KOPT-K1 (cell line): ENCODE measurements around the gene CDH22.

Experiments
- H3K27ac ChIP-seq: fragments of 200-600 bp; sonication (generic); 2 replicates; pipeline ENCODE4 v1.5.1; 2016; ENCODE audit warnings: antibody characterized with exemption, mild to moderate bottlenecking, low read depth, low read length; ENCODE audit not compliant: poor library complexity, severe bottlenecking
- H3K36me3 ChIP-seq: fragments of 200-600 bp; sonication (generic); 2 replicates; pipeline ENCODE4 v1.5.1; 2017; ENCODE audit warnings: antibody characterized with exemption, mild to moderate bottlenecking, low read length, moderate library complexity; ENCODE audit not compliant: insufficient read depth
- H3K9me3 ChIP-seq: fragments of 200-600 bp; sonication (generic); 2 replicates; pipeline ENCODE4 v1.5.1; 2017; ENCODE audit warnings: antibody characterized with exemption, low read length, mild to moderate bottlenecking; ENCODE audit not compliant: insufficient read depth, poor library complexity, severe bottlenecking

Gene CDH22

DNA sequence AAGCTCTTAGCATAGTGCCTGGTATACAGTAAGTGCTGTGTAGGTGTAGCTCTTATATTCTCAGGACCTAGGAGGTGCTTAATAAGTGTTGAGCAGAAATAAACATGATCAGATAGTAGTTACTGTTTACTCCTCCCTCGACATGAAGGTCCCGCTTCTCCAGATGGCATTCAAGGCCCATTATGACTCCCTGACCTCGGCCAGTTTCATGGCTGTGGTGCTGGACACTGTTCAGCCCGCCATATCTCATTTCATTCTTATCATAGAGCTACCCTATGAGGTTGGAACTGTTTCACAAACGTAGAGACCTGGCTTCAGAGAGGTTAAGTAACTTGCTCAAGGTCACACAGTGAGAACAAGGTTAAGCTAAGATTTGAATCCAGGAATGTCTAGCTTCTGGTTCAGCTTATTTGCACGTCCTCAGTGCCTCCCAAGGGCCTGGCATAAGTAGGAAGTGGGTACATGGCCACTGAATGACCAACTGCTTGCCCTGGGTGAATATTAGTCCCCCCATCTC is 151.2 kb downstream of the CDH22 start:
- H3K27ac ChIP-seq, result no peak overlapping the region
- H3K36me3 ChIP-seq, result no peaks in the 10 kb centered on the region
- no peaks in the 10 kb centered on the region for H3K9me3 ChIP-seq

DNA sequence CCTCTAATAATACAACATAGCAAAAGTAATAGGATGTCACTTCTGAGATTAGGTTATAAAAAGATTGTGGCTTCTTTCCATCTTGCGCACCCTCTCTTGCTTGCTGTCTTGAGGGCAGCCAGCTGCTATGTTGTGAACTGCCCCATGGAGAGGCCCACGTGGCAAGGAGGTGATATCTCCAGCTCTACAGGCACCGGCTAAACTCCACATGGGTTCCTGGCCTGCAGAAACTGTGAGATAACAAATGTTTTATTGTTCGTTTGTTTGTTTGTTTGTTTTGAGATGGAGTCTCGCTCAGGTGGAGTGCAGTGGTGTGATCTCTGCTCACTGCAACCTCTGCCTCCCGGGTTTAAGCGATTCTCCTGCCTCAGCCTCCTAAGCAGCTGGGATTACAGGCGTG is 152.2 kb downstream of the CDH22 start:
- no peaks in the 10 kb centered on the region for H3K9me3 ChIP-seq
- no peak overlapping the region for H3K27ac ChIP-seq
- no peaks in the 10 kb centered on the region for H3K36me3 ChIP-seq

DNA sequence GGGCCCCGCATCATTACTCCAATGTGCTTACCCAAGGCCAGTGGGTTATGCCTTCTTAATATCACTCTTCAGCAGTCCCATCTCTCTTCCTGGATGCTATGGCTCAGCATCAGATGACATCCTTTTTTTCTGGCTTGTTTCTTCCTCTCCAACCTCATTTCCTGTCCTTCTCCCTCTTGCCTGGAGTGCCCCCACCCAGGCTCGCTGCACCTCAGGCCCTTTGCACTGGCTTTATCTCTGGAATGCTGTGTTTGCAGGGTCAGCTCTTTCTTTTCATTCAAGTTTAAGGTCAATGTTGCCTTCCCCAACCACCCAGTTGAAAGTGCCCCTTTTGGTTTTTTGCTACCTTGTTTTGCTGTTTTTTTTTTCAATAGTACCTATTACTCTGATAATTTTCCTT is 153.5 kb downstream of the CDH22 start:
- Histone ChIP-seq H3K27ac (no peak overlapping the region), H3K36me3 (no peaks in the 10 kb centered on the region), H3K9me3 (no peaks in the 10 kb centered on the region)

DNA sequence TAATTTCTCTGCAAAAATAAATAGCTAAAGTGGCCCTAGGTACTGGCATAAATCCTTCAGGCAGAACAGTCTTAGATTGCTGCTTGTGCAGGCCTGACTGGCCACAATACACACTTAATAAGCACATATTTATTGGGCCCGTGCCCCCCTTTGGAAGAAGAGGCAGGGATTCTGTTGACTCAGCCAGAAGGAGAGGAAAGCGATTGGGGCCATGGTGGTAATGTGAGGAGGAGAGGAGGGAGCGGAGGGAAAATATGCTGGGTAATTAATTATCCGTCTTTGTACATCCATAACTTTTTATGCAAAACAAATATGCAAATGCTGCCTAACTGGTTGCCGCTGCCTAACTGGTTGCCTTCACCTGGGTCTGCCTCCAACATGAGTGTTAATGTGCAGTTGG is 154.0 kb downstream of the CDH22 start:
- Histone ChIP-seq H3K9me3 (no peaks in the 10 kb centered on the region), H3K27ac (no peak overlapping the region), H3K36me3 (no peaks in the 10 kb centered on the region)

DNA sequence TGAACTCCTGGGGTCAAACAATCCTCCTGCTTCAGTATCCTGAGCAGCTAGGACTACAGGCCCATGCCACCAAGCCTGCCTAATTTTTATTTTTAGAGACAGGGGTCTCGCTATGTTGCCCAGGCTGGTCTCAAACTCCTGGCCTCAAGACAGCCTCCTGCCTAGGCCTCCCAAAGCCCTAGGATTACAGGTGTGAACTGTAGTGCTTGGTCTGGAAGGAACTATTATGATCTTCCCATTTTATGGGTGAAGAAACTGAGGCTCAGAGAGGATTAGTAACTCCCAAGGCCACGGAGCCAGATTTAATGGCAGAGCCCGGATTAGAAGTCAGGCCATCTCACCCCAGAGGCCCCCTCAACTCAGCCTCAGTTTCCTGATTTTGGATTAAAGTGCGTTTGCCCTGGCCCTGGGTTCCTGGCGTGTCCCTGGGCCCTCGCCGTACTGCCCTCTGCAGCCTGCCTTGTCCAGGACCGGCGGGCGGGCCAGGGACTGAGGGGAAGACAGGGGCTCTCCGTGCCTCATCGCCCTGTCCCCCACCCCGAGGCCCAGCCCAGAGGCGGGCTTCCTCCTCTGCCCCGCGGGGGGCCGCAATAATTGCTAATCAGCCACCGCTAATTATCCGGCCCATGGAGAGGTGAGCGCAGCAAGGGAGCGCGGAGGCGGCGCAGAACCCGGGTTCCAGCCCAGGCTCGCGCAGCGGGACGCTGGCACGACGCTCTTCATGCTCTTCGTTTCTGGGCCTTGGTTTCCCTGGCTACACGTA is 155.3 kb downstream of the CDH22 start:
- no peaks in the 10 kb centered on the region for H3K9me3 ChIP-seq
- H3K36me3 ChIP-seq, result no peaks in the 10 kb centered on the region
- no peak overlapping the region for H3K27ac ChIP-seq

GRCh38 chr20:46151936-46152335 is 156.4 kb downstream of the CDH22 start:
- H3K36me3 ChIP-seq, result no peaks in the 10 kb centered on the region
- H3K9me3 ChIP-seq, result no peaks in the 10 kb centered on the region
- no peak overlapping the region for H3K27ac ChIP-seq

DNA sequence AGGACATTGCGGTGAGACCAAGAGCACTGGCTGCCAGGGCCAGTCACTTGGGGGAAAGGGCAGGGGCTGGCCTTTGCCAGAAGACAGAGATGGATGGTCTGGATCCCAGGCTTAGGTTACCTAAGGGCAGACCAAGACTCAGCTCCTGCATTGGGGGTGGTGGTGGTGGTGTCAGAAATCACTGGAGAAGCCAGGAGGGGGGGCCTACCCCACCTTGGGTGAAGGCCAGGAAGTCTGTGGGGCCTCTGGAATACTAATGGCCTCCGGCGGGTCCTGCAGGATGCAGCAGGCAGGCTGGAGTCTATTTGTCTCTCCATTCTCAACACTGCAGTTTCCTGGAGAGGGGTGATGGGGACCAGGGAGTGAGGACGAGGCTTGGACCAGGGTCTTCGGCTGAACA is 157.4 kb downstream of the CDH22 start:
- no peaks in the 10 kb centered on the region for H3K9me3 ChIP-seq

GRCh38 chr20:46148313-46149208 is 159.7 kb downstream of the CDH22 start:
- H3K27ac ChIP-seq, result no peak overlapping the region
- H3K36me3 ChIP-seq, result no peaks in the 10 kb centered on the region
- no peaks in the 10 kb centered on the region for H3K9me3 ChIP-seq

More for the DNA sequence above, 157.4 kb downstream of the CDH22 start:
- Histone ChIP-seq H3K27ac (no peak overlapping the region), H3K36me3 (no peaks in the 10 kb centered on the region)

DNA sequence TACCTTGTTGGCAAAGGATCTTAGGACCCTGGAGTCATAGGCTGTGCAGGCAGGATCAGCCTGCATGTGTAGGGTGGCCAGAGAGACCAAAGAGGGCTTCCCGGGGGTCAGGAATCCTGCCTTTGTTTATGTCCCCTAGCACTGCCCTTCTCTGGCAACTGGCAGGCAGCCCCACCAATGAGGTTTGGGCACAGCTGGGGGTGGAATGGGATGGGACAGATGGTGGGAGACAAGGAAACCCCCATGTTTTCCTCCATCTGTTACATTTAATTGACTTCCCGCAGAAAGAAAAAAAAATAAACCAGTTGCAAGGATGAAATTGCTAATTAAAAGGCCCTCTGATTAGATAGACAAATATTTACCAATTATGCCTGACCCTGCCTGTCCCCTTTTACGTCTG is 162.6 kb downstream of the CDH22 start:
- no peak overlapping the region for H3K27ac ChIP-seq
- no peaks in the 10 kb centered on the region for H3K36me3 ChIP-seq
- H3K9me3 ChIP-seq, result no peaks in the 10 kb centered on the region

DNA sequence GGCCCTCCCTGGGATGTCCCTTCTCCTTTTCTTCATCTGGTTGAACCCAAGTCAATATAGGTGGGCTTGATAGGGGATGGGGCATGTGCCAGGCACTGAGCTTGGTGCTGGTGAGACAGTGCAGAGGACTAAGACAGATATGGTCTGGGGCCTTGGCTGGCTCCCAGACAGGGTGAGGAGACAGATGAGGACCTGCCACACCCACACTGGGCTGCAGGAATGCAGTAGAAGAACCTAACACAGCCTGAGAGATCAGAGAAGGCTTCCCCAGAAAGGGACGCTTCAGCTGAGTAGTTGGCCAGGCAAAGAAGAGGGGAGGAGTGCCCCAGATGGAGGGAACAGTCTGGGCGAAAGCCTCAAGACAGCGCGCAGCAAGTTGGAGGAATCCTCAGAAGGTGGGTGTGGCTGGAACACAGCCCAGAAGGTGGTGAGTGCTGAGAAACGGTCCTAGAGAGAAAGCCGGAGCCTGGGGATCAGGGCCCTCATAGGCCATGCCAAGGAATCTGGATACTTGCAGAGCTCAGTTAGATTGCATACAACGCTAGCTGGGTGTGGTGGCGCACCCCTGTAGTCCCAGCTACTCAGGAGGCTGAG is 163.8 kb downstream of the CDH22 start:
- Histone ChIP-seq H3K36me3 (no peaks in the 10 kb centered on the region), H3K27ac (no peak overlapping the region), H3K9me3 (no peaks in the 10 kb centered on the region)

DNA sequence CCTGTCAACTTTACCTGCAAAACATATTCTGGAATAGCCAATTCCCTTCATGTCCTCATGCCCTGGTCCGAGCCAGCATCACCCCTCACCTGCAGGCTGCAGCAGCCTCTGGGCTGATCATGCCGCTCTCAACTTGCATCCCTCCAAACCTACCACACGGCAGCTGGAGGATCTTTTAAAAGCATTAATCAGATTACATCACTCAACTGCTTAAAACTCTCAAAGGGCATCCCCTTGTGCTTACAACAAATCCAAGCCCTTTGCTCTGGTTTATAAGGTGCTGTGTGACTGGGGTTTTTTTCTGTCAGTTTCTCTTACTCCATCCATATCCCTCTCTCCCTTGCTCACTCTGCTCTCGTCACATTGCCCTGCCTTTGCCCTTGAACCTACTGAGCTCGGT is 166.2 kb downstream of the CDH22 start:
- H3K9me3 ChIP-seq, result no peaks in the 10 kb centered on the region
- H3K27ac ChIP-seq, result no peak overlapping the region
- H3K36me3 ChIP-seq, result no peaks in the 10 kb centered on the region

GRCh38 chr20:46139908-46140482 is 168.3 kb downstream of the CDH22 start:
- Histone ChIP-seq H3K27ac (no peak overlapping the region), H3K9me3 (no peaks in the 10 kb centered on the region), H3K36me3 (no peaks in the 10 kb centered on the region)

DNA sequence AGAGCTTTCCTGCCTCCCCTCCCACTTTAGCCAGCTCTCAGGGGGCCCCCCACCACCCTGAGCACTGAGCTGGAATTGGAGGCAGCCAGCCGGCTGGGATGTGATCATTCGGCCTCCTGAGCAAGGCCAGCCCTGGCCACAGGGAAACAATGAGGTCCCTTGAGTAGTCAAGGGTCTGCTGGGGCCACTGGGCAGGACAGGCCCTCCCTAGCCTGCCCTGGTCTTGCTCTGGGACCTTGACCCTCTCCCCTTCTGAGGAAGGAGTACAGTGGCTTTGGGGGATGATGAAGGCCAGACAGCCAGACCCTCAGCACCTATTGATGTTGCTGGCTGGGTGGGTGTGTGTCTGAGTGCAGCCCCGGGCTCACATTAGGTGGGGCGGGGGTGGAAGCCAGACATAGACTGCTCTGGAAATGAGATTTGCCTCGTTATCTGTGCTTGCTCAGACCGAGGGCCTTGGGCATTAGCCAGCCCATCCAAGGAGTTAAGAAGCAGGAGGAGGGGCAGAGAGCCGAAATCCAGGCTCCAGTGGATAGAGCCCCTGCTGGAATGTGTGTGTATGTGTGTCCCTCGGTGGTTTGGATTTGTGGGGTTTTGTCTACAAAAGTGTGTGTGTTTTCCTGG is 168.9 kb downstream of the CDH22 start:
- Histone ChIP-seq H3K27ac (no peak overlapping the region), H3K36me3 (no peaks in the 10 kb centered on the region), H3K9me3 (no peaks in the 10 kb centered on the region)

- Histone ChIP-seq H3K27ac (no peak overlapping the region), H3K9me3 (no peaks in the 10 kb centered on the region), H3K36me3 (no peaks in the 10 kb centered on the region)
Measured at GRCh38 chr20:46137816-46138215, 170.5 kb downstream of the CDH22 start.
